KMS-11 (cell line): ENCODE results near the gene MELK.
"Not testable (repeated sequence)": the region's sequence is repeated elsewhere in the genome, so short reads cannot be mapped to it uniquely, and the experiment has no call there.

Source experiments
- H2AFZ ChIP-seq: fragments of 200-600 bp; sonication (generic); 2 replicates; pipeline ENCODE4 v1.6.1; 2016; ENCODE audit warnings: antibody characterized with exemption, mixed run types, low read depth
- H3K27ac ChIP-seq: fragments of 200-600 bp; sonication (generic); 2 replicates; pipeline ENCODE4 v1.6.1; 2016; ENCODE audit warnings: mild to moderate bottlenecking, mixed run types
- H3K27me3 ChIP-seq: fragments of 200-600 bp; sonication (generic); 2 replicates; pipeline ENCODE4 v1.6.1; 2017; ENCODE audit warnings: mild to moderate bottlenecking, low read depth, mixed run types, moderate library complexity; ENCODE audit not compliant: insufficient read depth
- H3K36me3 ChIP-seq: fragments of 200-600 bp; sonication (generic); 2 replicates; pipeline ENCODE4 v1.6.1; 2017; ENCODE audit warnings: mild to moderate bottlenecking, mixed run types; ENCODE audit not compliant: insufficient read depth
- H3K4me1 ChIP-seq: fragments of 200-600 bp; sonication (generic); 2 replicates; pipeline ENCODE4 v1.6.1; 2016; ENCODE audit warnings: mild to moderate bottlenecking, low read depth, mixed run types; ENCODE audit not compliant: poor library complexity, severe bottlenecking
- H3K4me2 ChIP-seq: fragments of 200-600 bp; sonication (generic); 2 replicates; pipeline ENCODE4 v1.7.0; 2016; ENCODE audit warnings: mild to moderate bottlenecking, mixed run types
- H3K4me3 ChIP-seq: fragments of 200-600 bp; sonication (generic); IDR thresholded peaks from 2 replicates; pipeline ENCODE4 v1.6.1; 2017; ENCODE audit warnings: low read depth, low read length, mixed read lengths; ENCODE audit not compliant: insufficient read depth
- H3K79me2 ChIP-seq: fragments of 200-600 bp; sonication (generic); 2 replicates; pipeline ENCODE4 v1.6.1; 2016; ENCODE audit warnings: low read depth, mixed run types; ENCODE audit not compliant: insufficient read depth
- H3K9ac ChIP-seq: fragments of 200-600 bp; sonication (generic); 2 replicates; pipeline ENCODE4 v1.6.1; 2016; ENCODE audit warnings: mild to moderate bottlenecking, mixed run types
- H4K20me1 ChIP-seq: fragments of 200-600 bp; sonication (generic); 2 replicates; pipeline ENCODE4 v1.6.1; 2016; ENCODE audit warnings: mild to moderate bottlenecking, mixed run types; ENCODE audit not compliant: insufficient read depth
- TF ChIP-seq, protein P1 (sequence below): fragments of 200-600 bp; sonication (generic); conservative IDR thresholded peaks from 2 replicates; pipeline ENCODE4 v1.6.1; 2017; ENCODE audit warnings: low read depth, mild to moderate bottlenecking, antibody characterized with exemption, low read length, moderate library complexity, mixed read lengths

MELK gene

DNA sequence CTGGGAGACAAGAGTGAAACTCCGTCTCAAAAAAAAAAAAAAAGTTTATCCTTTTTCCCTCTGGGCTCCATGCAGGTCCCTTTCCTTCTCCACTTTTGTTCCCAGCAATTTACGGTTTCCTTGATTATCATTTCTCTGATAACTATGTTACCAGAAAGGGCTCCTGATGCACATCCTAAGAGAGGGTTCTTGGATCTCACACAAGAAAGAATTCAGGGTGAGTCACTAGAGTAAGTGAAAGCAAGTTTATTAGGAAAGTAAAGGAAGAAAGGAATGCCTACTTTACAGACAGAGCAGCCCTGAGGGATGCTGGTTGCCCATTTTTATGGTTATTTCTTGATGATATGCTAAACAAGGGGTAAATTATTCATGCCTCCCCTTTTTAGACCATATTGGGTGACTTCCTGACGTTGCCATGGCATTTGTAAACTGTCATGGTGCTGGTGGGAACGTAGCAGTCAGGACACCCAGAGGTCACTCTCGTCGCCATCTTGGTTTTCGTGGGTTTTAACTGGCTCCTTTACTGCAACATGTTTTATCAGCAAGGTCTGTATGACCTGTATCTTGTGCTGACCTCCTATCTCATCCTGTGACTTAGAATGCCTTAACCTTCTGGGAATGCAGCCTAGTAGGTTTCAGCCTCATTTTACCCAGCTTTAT lies 13.5 kb upstream of the MELK start:
- H2AFZ ChIP-seq, result no peak overlapping the region
- no peak overlapping the region for H3K4me3 ChIP-seq
- no peak overlapping the region for H3K4me2 ChIP-seq
- H3K36me3 ChIP-seq, result no peaks in the 10 kb centered on the region
- H3K9ac ChIP-seq, result no peak overlapping the region
- no peak overlapping the region for H3K27ac ChIP-seq
- H3K79me2 ChIP-seq, result no peaks in the 10 kb centered on the region
- TF ChIP-seq, protein P1, sequence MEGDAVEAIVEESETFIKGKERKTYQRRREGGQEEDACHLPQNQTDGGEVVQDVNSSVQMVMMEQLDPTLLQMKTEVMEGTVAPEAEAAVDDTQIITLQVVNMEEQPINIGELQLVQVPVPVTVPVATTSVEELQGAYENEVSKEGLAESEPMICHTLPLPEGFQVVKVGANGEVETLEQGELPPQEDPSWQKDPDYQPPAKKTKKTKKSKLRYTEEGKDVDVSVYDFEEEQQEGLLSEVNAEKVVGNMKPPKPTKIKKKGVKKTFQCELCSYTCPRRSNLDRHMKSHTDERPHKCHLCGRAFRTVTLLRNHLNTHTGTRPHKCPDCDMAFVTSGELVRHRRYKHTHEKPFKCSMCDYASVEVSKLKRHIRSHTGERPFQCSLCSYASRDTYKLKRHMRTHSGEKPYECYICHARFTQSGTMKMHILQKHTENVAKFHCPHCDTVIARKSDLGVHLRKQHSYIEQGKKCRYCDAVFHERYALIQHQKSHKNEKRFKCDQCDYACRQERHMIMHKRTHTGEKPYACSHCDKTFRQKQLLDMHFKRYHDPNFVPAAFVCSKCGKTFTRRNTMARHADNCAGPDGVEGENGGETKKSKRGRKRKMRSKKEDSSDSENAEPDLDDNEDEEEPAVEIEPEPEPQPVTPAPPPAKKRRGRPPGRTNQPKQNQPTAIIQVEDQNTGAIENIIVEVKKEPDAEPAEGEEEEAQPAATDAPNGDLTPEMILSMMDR, result no peak
- H4K20me1 ChIP-seq, result no peaks in the 10 kb centered on the region
- H3K27me3 ChIP-seq, result no peaks in the 10 kb centered on the region
- no peaks in the 10 kb centered on the region for H3K4me1 ChIP-seq

- TF ChIP-seq, protein P1, result no peak
- no peak overlapping the region for H3K4me2 ChIP-seq
- H2AFZ ChIP-seq, result no peak overlapping the region
- H3K27ac ChIP-seq, result no peak overlapping the region
- H3K4me1 ChIP-seq, result no peaks in the 10 kb centered on the region
- H3K36me3 ChIP-seq, result no peaks in the 10 kb centered on the region
- no peaks in the 10 kb centered on the region for H3K27me3 ChIP-seq
- H4K20me1 ChIP-seq, result no peaks in the 10 kb centered on the region
- no peaks in the 10 kb centered on the region for H3K79me2 ChIP-seq
- no peak overlapping the region for H3K4me3 ChIP-seq
- no peak overlapping the region for H3K9ac ChIP-seq
These were observed 11.9 kb upstream of the MELK start for GRCh38 chr9:36560771-36561170.

DNA sequence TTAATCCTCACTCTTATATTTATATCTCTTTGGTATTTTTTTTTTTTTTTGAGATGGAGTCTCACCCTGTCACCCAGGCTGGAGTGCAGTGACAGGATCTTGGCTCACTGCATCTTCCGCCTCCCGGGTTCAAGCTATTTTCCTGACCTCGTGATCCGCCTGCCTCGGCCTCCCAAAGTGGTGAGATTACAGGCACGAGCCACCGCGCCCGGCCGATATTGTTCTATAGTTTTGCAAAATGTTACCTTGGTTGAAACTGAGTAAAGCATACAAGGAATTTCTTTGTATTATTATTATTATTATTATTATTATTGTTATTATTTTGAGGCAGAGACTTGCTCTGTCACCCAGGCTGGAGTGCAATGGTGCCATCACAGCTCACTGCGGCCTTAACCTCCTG lies 9.9 kb upstream of the MELK start:
- not testable (repeated sequence) for H3K27me3 ChIP-seq, H3K36me3 ChIP-seq, H2AFZ ChIP-seq, H3K79me2 ChIP-seq, H3K4me3 ChIP-seq, H3K27ac ChIP-seq, H3K4me2 ChIP-seq, H4K20me1 ChIP-seq, H3K4me1 ChIP-seq, H3K9ac ChIP-seq

DNA sequence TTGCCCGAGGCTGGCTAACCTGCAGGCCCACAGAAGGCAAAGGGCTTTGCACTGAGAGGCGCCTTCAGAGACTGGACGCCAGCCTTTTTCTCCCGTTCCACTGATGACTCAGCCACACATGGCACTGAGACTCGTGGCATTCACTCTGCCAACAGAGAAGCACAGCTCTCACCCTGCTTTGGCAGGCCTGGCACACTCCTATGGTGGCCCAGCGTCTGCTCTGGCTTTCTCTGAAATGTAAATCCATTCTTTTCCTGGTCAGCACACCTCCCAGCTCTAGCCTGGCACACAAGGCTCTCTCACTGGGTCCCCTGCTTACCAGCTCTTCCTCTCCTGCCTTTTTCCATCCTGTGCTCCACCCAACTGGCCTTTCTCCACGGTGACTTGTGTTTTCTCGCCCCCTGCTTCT lies 5.9 kb upstream of the MELK start:
- TF ChIP-seq, protein P1, result no peak

GRCh38 chr9:36568681-36569080 lies 4.0 kb upstream of the MELK start:
- H3K36me3 ChIP-seq, result not testable (repeated sequence)

More for the DNA sequence above, 5.9 kb upstream of the MELK start:
- no peaks in the 10 kb centered on the region for H3K4me1 ChIP-seq
- no peak overlapping the region for H3K9ac ChIP-seq
- H3K27me3 ChIP-seq, result no peaks in the 10 kb centered on the region
- no peaks in the 10 kb centered on the region for H4K20me1 ChIP-seq
- H3K79me2 ChIP-seq, result no peaks in the 10 kb centered on the region
- H3K4me3 ChIP-seq, result no peak overlapping the region
- H2AFZ ChIP-seq, result no peak overlapping the region
- H3K36me3 ChIP-seq, result no peaks in the 10 kb centered on the region
- H3K27ac ChIP-seq, result no peak overlapping the region
- no peak overlapping the region for H3K4me2 ChIP-seq

More at GRCh38 chr9:36568681-36569080, 4.0 kb upstream of the MELK start:
- not testable (repeated sequence) for H3K27me3 ChIP-seq, H3K9ac ChIP-seq, H3K4me1 ChIP-seq, H3K79me2 ChIP-seq, H3K27ac ChIP-seq, H3K4me2 ChIP-seq, H2AFZ ChIP-seq, H3K4me3 ChIP-seq, H4K20me1 ChIP-seq
